ENCODE results near the gene CYP3A5. TPM values are rescaled to one million over a fixed set of nuclear protein-coding genes. Genes with fewer than 3 reads are reported as not detected.
A peak's percentile ranks its signal among the peaks of the same experiment; 100 is the strongest.

The CYP3A5 gene
- total and polyA plus RNA-seq, 2 of the 13 experiments (the other 11 are each of a cell fraction or from before 2014, with no cell fraction given), result 5.7 to 9.3 TPM

- TF ChIP-seq, protein P1, sequence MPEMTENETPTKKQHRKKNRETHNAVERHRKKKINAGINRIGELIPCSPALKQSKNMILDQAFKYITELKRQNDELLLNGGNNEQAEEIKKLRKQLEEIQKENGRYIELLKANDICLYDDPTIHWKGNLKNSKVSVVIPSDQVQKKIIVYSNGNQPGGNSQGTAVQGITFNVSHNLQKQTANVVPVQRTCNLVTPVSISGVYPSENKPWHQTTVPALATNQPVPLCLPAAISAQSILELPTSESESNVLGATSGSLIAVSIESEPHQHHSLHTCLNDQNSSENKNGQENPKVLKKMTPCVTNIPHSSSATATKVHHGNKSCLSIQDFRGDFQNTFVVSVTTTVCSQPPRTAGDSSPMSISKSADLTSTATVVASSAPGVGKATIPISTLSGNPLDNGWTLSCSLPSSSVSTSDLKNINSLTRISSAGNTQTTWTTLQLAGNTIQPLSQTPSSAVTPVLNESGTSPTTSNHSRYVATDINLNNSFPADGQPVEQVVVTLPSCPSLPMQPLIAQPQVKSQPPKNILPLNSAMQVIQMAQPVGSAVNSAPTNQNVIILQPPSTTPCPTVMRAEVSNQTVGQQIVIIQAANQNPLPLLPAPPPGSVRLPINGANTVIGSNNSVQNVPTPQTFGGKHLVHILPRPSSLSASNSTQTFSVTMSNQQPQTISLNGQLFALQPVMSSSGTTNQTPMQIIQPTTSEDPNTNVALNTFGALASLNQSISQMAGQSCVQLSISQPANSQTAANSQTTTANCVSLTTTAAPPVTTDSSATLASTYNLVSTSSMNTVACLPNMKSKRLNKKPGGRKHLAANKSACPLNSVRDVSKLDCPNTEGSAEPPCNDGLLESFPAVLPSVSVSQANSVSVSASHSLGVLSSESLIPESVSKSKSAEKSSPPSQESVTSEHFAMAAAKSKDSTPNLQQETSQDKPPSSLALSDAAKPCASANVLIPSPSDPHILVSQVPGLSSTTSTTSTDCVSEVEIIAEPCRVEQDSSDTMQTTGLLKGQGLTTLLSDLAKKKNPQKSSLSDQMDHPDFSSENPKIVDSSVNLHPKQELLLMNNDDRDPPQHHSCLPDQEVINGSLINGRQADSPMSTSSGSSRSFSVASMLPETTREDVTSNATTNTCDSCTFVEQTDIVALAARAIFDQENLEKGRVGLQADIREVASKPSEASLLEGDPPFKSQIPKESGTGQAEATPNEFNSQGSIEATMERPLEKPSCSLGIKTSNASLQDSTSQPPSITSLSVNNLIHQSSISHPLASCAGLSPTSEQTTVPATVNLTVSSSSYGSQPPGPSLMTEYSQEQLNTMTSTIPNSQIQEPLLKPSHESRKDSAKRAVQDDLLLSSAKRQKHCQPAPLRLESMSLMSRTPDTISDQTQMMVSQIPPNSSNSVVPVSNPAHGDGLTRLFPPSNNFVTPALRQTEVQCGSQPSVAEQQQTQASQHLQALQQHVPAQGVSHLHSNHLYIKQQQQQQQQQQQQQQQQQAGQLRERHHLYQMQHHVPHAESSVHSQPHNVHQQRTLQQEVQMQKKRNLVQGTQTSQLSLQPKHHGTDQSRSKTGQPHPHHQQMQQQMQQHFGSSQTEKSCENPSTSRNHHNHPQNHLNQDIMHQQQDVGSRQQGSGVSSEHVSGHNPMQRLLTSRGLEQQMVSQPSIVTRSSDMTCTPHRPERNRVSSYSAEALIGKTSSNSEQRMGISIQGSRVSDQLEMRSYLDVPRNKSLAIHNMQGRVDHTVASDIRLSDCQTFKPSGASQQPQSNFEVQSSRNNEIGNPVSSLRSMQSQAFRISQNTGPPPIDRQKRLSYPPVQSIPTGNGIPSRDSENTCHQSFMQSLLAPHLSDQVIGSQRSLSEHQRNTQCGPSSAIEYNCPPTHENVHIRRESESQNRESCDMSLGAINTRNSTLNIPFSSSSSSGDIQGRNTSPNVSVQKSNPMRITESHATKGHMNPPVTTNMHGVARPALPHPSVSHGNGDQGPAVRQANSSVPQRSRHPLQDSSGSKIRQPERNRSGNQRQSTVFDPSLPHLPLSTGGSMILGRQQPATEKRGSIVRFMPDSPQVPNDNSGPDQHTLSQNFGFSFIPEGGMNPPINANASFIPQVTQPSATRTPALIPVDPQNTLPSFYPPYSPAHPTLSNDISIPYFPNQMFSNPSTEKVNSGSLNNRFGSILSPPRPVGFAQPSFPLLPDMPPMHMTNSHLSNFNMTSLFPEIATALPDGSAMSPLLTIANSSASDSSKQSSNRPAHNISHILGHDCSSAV (CRISPR knock-in tag; IDR thresholded peaks at IDR 0.05; ENCODE audit: borderline replicate concordance), result 0 out of 2 replicates have a peak, but pooled peaks have one; percentile 3
- TF ChIP-seq, protein P2, sequence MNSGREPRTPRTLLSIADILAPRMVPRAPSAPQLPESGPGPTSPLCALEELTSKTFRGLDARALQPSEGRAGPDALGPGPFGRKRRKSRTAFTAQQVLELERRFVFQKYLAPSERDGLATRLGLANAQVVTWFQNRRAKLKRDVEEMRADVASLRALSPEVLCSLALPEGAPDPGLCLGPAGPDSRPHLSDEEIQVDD (CRISPR knock-in tag; IDR thresholded peaks at IDR 0.05; ENCODE audit: borderline replicate concordance), result no peak
- TF ChIP-seq TCF7L2 (IDR thresholded peaks at IDR 0.05; ENCODE audit: low read depth, low read length) (no peak), DRAP1 (CRISPR knock-in tag; IDR thresholded peaks at IDR 0.05) (no peak), FOXM1 (CRISPR knock-in tag; IDR thresholded peaks at IDR 0.05) (no peak), MED1 (CRISPR knock-in tag; IDR thresholded peaks at IDR 0.05) (no peak), BCL3 (CRISPR knock-in tag; IDR thresholded peaks at IDR 0.05) (no peak), EEA1 (CRISPR knock-in tag; IDR thresholded peaks at IDR 0.05; ENCODE audit: borderline replicate concordance) (peak; percentile 5; the same call in 1 of the 2 replicates), ZNF615 (CRISPR knock-in tag; IDR thresholded peaks at IDR 0.05; ENCODE audit: borderline replicate concordance) (0 out of 2 replicates have a peak, but pooled peaks have one; percentile 44), ISL2 (CRISPR knock-in tag; IDR thresholded peaks at IDR 0.05) (no peak), HDAC2 (CRISPR knock-in tag; IDR thresholded peaks at IDR 0.05) (no peak), ZNF251 (CRISPR knock-in tag; IDR thresholded peaks at IDR 0.05) (no peak), TARDBP (CRISPR knock-in tag; IDR thresholded peaks at IDR 0.05) (no peak)
- TF ChIP-seq, protein P3, sequence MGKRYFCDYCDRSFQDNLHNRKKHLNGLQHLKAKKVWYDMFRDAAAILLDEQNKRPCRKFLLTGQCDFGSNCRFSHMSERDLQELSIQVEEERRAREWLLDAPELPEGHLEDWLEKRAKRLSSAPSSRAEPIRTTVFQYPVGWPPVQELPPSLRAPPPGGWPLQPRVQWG (CRISPR knock-in tag; IDR thresholded peaks at IDR 0.05; ENCODE audit: borderline replicate concordance, low read depth), result 0 out of 2 replicates have a peak, but pooled peaks have one; percentile 24
- TF ChIP-seq, protein P4, sequence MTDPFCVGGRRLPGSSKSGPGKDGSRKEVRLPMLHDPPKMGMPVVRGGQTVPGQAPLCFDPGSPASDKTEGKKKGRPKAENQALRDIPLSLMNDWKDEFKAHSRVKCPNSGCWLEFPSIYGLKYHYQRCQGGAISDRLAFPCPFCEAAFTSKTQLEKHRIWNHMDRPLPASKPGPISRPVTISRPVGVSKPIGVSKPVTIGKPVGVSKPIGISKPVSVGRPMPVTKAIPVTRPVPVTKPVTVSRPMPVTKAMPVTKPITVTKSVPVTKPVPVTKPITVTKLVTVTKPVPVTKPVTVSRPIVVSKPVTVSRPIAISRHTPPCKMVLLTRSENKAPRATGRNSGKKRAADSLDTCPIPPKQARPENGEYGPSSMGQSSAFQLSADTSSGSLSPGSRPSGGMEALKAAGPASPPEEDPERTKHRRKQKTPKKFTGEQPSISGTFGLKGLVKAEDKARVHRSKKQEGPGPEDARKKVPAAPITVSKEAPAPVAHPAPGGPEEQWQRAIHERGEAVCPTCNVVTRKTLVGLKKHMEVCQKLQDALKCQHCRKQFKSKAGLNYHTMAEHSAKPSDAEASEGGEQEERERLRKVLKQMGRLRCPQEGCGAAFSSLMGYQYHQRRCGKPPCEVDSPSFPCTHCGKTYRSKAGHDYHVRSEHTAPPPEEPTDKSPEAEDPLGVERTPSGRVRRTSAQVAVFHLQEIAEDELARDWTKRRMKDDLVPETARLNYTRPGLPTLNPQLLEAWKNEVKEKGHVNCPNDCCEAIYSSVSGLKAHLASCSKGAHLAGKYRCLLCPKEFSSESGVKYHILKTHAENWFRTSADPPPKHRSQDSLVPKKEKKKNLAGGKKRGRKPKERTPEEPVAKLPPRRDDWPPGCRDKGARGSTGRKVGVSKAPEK (CRISPR knock-in tag; IDR thresholded peaks at IDR 0.05; ENCODE audit: borderline replicate concordance), result no peak; the same call in 1 of the 2 replicates
Measured at GRCh38 chr7:99617192-99617781, 62.5 kb downstream of the CYP3A5 start (continued).

Measured in HepG2 (cell line).